DOHH2 (cell line): ENCODE data around the gene OR2S2.

Source experiments
- H3F3A ChIP-seq: fragments of 200-600 bp; sonication (generic), shearing (Covaris generic); 2 replicates; pipeline ENCODE4 v1.6.0; 2016; ENCODE audit warnings: antibody characterized with exemption, mild to moderate bottlenecking; ENCODE audit not compliant: control insufficient read depth, insufficient read depth
- H3K27ac ChIP-seq: fragments of 200-600 bp; sonication (generic); 2 replicates; pipeline ENCODE4 v1.5.1; 2014; ENCODE audit warnings: low read depth, mild to moderate bottlenecking, low read length, moderate library complexity
- H3K27me3 ChIP-seq: fragments of 200-600 bp; sonication (generic); 2 replicates; pipeline ENCODE4 v1.6.1; 2014; ENCODE audit warnings: mild to moderate bottlenecking, low read length, mixed read lengths; ENCODE audit not compliant: control insufficient read depth
- H3K36me3 ChIP-seq: fragments of 200-600 bp; sonication (generic); 2 replicates; pipeline ENCODE4 v1.6.1; 2014; ENCODE audit warnings: mild to moderate bottlenecking, low read length, moderate library complexity, mixed read lengths; ENCODE audit not compliant: control insufficient read depth
- H3K4me1 ChIP-seq: fragments of 200-600 bp; sonication (generic); 2 replicates; pipeline ENCODE4 v1.6.1; 2014; ENCODE audit warnings: mild to moderate bottlenecking, low read length, mixed read lengths; ENCODE audit not compliant: control insufficient read depth
- H3K4me2 ChIP-seq: fragments of 200-600 bp; sonication (generic); 2 replicates; pipeline ENCODE4 v1.6.0; 2014; ENCODE audit warnings: mild to moderate bottlenecking, low read length, moderate library complexity
- H3K4me3 ChIP-seq: fragments of 200-600 bp; sonication (generic); 2 replicates; pipeline ENCODE4 v1.5.1; 2014; ENCODE audit warnings: mild to moderate bottlenecking, low read length, mixed read lengths
- H3K79me2 ChIP-seq: fragments of 200-600 bp; sonication (generic); 2 replicates; pipeline ENCODE4 v1.6.1; 2014; ENCODE audit warnings: mild to moderate bottlenecking, low read length, mixed read lengths; ENCODE audit not compliant: control insufficient read depth
- H3K9me2 ChIP-seq: fragments of 200-600 bp; sonication (generic); replicated peaks from 2 replicates; pipeline ENCODE4 v1.6.1; 2014; ENCODE audit warnings: mild to moderate bottlenecking, low read length, mixed read lengths; ENCODE audit not compliant: control insufficient read depth
- H3K9me3 ChIP-seq: fragments of 200-600 bp; sonication (generic); 2 replicates; pipeline ENCODE4 v1.6.1; 2014; ENCODE audit warnings: antibody characterized with exemption, low read length, mixed read lengths; ENCODE audit not compliant: control insufficient read depth, insufficient read depth
- H4K20me1 ChIP-seq: fragments of 200-600 bp; sonication (generic); 2 replicates; pipeline ENCODE4 v1.6.0; 2014; ENCODE audit warnings: low read depth, mild to moderate bottlenecking, antibody characterized with exemption, low read length, moderate library complexity; ENCODE audit not compliant: control insufficient read depth, insufficient read depth
- EZH2phosphoT487 ChIP-seq: fragments of 200-600 bp; sonication (generic); IDR thresholded peaks from 2 replicates; pipeline ENCODE4 v1.6.1; 2017; ENCODE audit warnings: borderline replicate concordance, mild to moderate bottlenecking, antibody characterized with exemption, low read length, moderate library complexity, mixed read lengths
- TF ChIP-seq, protein P1 (sequence below): fragments of 200-600 bp; sonication (generic); IDR thresholded peaks from one replicate; pipeline ENCODE4 v1.5.1; 2014; ENCODE audit warnings: antibody characterized with exemption, mild to moderate bottlenecking, low read depth, low read length; ENCODE audit not compliant: poor library complexity, severe bottlenecking

OR2S2 gene

DNA sequence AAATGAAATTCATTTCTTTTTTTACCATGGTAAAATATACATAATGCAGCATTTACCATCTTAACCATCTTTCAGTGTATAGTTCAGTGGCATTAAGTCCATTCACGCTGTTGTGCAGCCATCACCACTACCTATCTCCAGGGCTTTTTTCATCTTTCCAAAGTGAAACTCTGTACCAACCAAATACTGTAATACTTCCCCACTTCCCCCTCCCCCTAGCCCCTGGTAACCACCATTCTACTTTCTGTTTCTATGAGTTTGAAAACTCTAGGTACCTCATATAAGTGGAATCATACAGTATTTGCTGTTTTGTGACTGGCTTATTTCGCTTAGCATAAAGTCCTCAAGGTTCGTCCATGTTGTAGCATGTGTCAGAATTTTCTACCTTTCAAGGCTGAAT is 25.2 kb downstream of the OR2S2 start:
- no peaks in the 10 kb centered on the region for H3K79me2 ChIP-seq

DNA sequence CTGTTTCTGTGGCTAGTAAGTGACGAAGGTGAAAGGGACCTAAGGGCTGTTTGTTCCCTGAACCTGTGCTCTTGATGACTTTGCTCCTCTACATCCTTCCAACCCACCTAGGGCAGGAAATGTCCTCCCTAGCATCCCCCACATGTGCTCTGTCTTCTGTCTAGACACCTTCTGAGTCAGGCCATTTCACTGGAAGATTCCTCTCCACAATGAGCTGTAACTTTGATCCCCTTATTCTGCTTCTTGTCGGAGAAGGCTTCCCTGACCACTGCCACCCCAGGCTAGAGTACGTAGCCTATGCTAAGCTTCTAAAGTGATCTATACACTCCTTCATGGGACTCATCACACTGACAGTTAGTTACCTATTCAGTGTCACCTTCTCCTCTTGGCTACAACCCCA is 27.0 kb downstream of the OR2S2 start:
- no peak overlapping the region for H3K4me3 ChIP-seq
- no peaks in the 10 kb centered on the region for H3K9me2 ChIP-seq
- TF ChIP-seq, protein P1, sequence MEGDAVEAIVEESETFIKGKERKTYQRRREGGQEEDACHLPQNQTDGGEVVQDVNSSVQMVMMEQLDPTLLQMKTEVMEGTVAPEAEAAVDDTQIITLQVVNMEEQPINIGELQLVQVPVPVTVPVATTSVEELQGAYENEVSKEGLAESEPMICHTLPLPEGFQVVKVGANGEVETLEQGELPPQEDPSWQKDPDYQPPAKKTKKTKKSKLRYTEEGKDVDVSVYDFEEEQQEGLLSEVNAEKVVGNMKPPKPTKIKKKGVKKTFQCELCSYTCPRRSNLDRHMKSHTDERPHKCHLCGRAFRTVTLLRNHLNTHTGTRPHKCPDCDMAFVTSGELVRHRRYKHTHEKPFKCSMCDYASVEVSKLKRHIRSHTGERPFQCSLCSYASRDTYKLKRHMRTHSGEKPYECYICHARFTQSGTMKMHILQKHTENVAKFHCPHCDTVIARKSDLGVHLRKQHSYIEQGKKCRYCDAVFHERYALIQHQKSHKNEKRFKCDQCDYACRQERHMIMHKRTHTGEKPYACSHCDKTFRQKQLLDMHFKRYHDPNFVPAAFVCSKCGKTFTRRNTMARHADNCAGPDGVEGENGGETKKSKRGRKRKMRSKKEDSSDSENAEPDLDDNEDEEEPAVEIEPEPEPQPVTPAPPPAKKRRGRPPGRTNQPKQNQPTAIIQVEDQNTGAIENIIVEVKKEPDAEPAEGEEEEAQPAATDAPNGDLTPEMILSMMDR: no peak
- TF ChIP-seq EZH2phosphoT487: no peak
- H3K27me3 ChIP-seq: 0 out of 2 replicates have a peak, but pooled peaks cover 2% of the 10 kb centered on the region
- no peaks in the 10 kb centered on the region for H3K36me3 ChIP-seq
- no peaks in the 10 kb centered on the region for H3K9me3 ChIP-seq
- no peaks in the 10 kb centered on the region for H3K79me2 ChIP-seq
- H4K20me1 ChIP-seq: no peaks in the 10 kb centered on the region
- H3F3A ChIP-seq: 0 out of 2 replicates have a peak, but pooled peaks cover 4% of the 10 kb centered on the region
- H3K27ac ChIP-seq: no peak overlapping the region
- H3K4me1 ChIP-seq: no peaks in the 10 kb centered on the region
- H3K4me2 ChIP-seq: no peak overlapping the region

More for the DNA sequence above, 25.2 kb downstream of the OR2S2 start:
- Histone ChIP-seq H3K9me3 (no peaks in the 10 kb centered on the region), H3K4me3 (no peak overlapping the region), H3K36me3 (no peaks in the 10 kb centered on the region), H3K9me2 (no peaks in the 10 kb centered on the region), H3K27me3 (no peaks in the 10 kb centered on the region), H3K4me1 (peaks cover 12% of the 10 kb centered on the region), H3F3A (0 out of 2 replicates have a peak, but pooled peaks cover 4% of the 10 kb centered on the region), H3K4me2 (no peak overlapping the region), H4K20me1 (no peaks in the 10 kb centered on the region), H3K27ac (no peak overlapping the region)
- no peak for TF ChIP-seq EZH2phosphoT487
- TF ChIP-seq, protein P1: no peak

DNA sequence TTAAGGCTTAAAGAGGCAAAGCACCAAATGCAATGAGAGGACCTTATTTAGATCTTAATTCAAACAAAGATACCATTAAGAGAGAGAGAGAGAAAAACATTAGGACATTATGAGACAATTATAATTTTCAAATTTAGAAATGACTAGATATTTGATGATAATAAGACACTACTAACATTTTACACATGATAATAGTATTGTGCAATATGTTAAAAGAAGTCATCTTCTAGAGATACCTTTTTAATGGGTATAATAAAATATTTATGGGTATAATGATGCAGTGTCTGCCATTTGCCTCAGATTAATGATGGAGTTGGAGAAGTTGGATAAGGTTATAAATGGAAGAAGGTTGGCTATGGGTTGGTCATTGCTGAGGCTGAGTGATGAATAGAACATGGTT is 27.4 kb downstream of the OR2S2 start:
- Histone ChIP-seq H3K79me2 (no peaks in the 10 kb centered on the region), H3K27me3 (peaks cover 5% of the 10 kb centered on the region; the same call in 1 of the 2 replicates), H3K4me2 (no peak overlapping the region)

More for the DNA sequence above, 27.4 kb downstream of the OR2S2 start:
- Histone ChIP-seq H3K36me3 (no peaks in the 10 kb centered on the region), H3K27ac (no peak overlapping the region), H3K4me3 (no peak overlapping the region), H3F3A (no peaks in the 10 kb centered on the region), H3K4me1 (no peaks in the 10 kb centered on the region), H3K9me3 (no peaks in the 10 kb centered on the region), H4K20me1 (no peaks in the 10 kb centered on the region), H3K9me2 (no peaks in the 10 kb centered on the region)
- TF ChIP-seq, protein P1: no peak
- no peak for TF ChIP-seq EZH2phosphoT487
